ENCODE results near the gene CNOT4.

Gene CNOT4

GRCh38 chr7:135541029-135541428 lies 31.1 kb upstream of the CNOT4 start:
- Histone ChIP-seq H3K36me3 (replicated peaks in 1 of 2; ENCODE audit: control insufficient read depth in 2 of 2, insufficient read depth in 2 of 2, low read length in 2 of 2) (no peaks in the 10 kb centered on the region), H2AFZ (ENCODE audit: low read length) (no peak overlapping the region), H2BK5ac (ENCODE audit: low read length) (no peak overlapping the region), H2BK12ac (ENCODE audit: low read length) (no peak overlapping the region), H3K4me1 (ENCODE audit: control insufficient read depth in 2 of 2, insufficient read depth in 1 of 2, low read depth in 1 of 2, low read length in 2 of 2) (peaks cover 0 to 3% of the 10 kb centered on the region in 2 donors), H3K9ac (ENCODE audit: low read depth, low read length, poor library complexity) (no peak overlapping the region), H3K27me3 (ENCODE audit: control insufficient read depth in 3 of 3, insufficient read depth in 3 of 3, low read depth in 1 of 3, low read length in 3 of 3) (no peaks in the 10 kb centered on the region), H4K91ac (ENCODE audit: low read depth, low read length, poor library complexity) (no peak overlapping the region), H3K14ac (ENCODE audit: low read length) (no peak overlapping the region), H2AK5ac (ENCODE audit: low read depth, low read length) (no peak overlapping the region), H3K23ac (ENCODE audit: low read depth, low read length, poor library complexity) (no peak overlapping the region), H3K18ac (ENCODE audit: low read length) (no peak overlapping the region), H2BK120ac (ENCODE audit: low read depth, low read length) (no peak overlapping the region), H3K4ac (ENCODE audit: low read length) (no peak overlapping the region), H3K27ac (replicated peaks; ENCODE audit: low read length) (no peak overlapping the region), H4K8ac (ENCODE audit: low read depth, low read length) (no peak overlapping the region), H2BK15ac (ENCODE audit: low read length) (no peak overlapping the region), H3K4me2 (ENCODE audit: insufficient read depth, low read length, poor library complexity, severe bottlenecking) (no peak overlapping the region), H3K4me3 (ENCODE audit: low read length in 2 of 2) (no peak overlapping the region), H3K9me3 (replicated peaks in 1 of 2; ENCODE audit: control insufficient read depth in 2 of 2, insufficient read depth in 1 of 2, low read depth in 1 of 2, low read length in 2 of 2) (peaks cover 0 to 2% of the 10 kb centered on the region in 2 donors), H3K79me1 (ENCODE audit: low read depth, low read length) (no peaks in the 10 kb centered on the region)
- no peak for DNase-seq (ENCODE audit: low spot score)
- WGBS, 2 donors (ENCODE audit: extremely low coverage in 2 of 2, insufficient read length in 2 of 2, insufficient replicate concordance in 1 of 2), result no CpG with 5 or more reads among the region's 6 CpGs

GRCh38 chr7:135539629-135540028 lies 29.7 kb upstream of the CNOT4 start:
- H3K18ac ChIP-seq (ENCODE audit: low read length), result no peak overlapping the region
- no peak overlapping the region for H2BK5ac ChIP-seq (ENCODE audit: low read length)
- no peaks in the 10 kb centered on the region for H3K36me3 ChIP-seq (replicated peaks in 1 of 2; ENCODE audit: control insufficient read depth in 2 of 2, insufficient read depth in 2 of 2, low read length in 2 of 2)
- H3K27ac ChIP-seq (replicated peaks; ENCODE audit: low read length), result no peak overlapping the region
- no peak overlapping the region for H2BK15ac ChIP-seq (ENCODE audit: low read length)
- H3K4me3 ChIP-seq (ENCODE audit: low read length in 2 of 2), result no peak overlapping the region
- no peak overlapping the region for H2AK5ac ChIP-seq (ENCODE audit: low read depth, low read length)
- peaks cover 0 to 2% of the 10 kb centered on the region in 2 donors for H3K9me3 ChIP-seq (replicated peaks in 1 of 2; ENCODE audit: control insufficient read depth in 2 of 2, insufficient read depth in 1 of 2, low read depth in 1 of 2, low read length in 2 of 2)
- H3K4me2 ChIP-seq (ENCODE audit: insufficient read depth, low read length, poor library complexity, severe bottlenecking), result no peak overlapping the region
- no CpG with 5 or more reads among the region's 2 CpGs for WGBS, 2 donors (ENCODE audit: extremely low coverage in 2 of 2, insufficient read length in 2 of 2, insufficient replicate concordance in 1 of 2)
- no peak overlapping the region for H3K14ac ChIP-seq (ENCODE audit: low read length)
- H3K9ac ChIP-seq (ENCODE audit: low read depth, low read length, poor library complexity), result no peak overlapping the region
- H3K23ac ChIP-seq (ENCODE audit: low read depth, low read length, poor library complexity), result no peak overlapping the region
- H2BK120ac ChIP-seq (ENCODE audit: low read depth, low read length), result no peak overlapping the region
- H4K8ac ChIP-seq (ENCODE audit: low read depth, low read length), result no peak overlapping the region
- H3K27me3 ChIP-seq (ENCODE audit: control insufficient read depth in 3 of 3, insufficient read depth in 3 of 3, low read depth in 1 of 3, low read length in 3 of 3), result no peaks in the 10 kb centered on the region
- H2AFZ ChIP-seq (ENCODE audit: low read length), result peak overlapping the region; percentile 67
- H4K91ac ChIP-seq (ENCODE audit: low read depth, low read length, poor library complexity), result no peak overlapping the region
- H3K4ac ChIP-seq (ENCODE audit: low read length), result no peak overlapping the region
- H3K79me1 ChIP-seq (ENCODE audit: low read depth, low read length), result no peaks in the 10 kb centered on the region
- peaks cover 0 to 3% of the 10 kb centered on the region in 2 donors for H3K4me1 ChIP-seq (ENCODE audit: control insufficient read depth in 2 of 2, insufficient read depth in 1 of 2, low read depth in 1 of 2, low read length in 2 of 2)
- DNase-seq (ENCODE audit: low spot score), result no peak
- H2BK12ac ChIP-seq (ENCODE audit: low read length), result no peak overlapping the region

- H3K27me3 ChIP-seq (ENCODE audit: control insufficient read depth in 3 of 3, insufficient read depth in 3 of 3, low read depth in 1 of 3, low read length in 3 of 3), result no peaks in the 10 kb centered on the region
- H2AK5ac ChIP-seq (ENCODE audit: low read depth, low read length), result no peak overlapping the region
- no peak overlapping the region for H3K4me2 ChIP-seq (ENCODE audit: insufficient read depth, low read length, poor library complexity, severe bottlenecking)
- H3K9me3 ChIP-seq (replicated peaks in 1 of 2; ENCODE audit: control insufficient read depth in 2 of 2, insufficient read depth in 1 of 2, low read depth in 1 of 2, low read length in 2 of 2), result peaks cover 0 to 2% of the 10 kb centered on the region in 2 donors
- H3K27ac ChIP-seq (replicated peaks; ENCODE audit: low read length), result no peak overlapping the region
- no peak overlapping the region for H2BK120ac ChIP-seq (ENCODE audit: low read depth, low read length)
- H3K4me3 ChIP-seq (ENCODE audit: low read length in 2 of 2), result no peak overlapping the region
- H3K79me1 ChIP-seq (ENCODE audit: low read depth, low read length), result no peaks in the 10 kb centered on the region
- H2BK5ac ChIP-seq (ENCODE audit: low read length), result no peak overlapping the region
- peak overlapping the region; percentile 60 for H2AFZ ChIP-seq (ENCODE audit: low read length)
- WGBS, 2 donors (ENCODE audit: extremely low coverage in 2 of 2, insufficient read length in 2 of 2, insufficient replicate concordance in 1 of 2), result no CpG with 5 or more reads among the region's 3 CpGs
- H3K36me3 ChIP-seq (replicated peaks in 1 of 2; ENCODE audit: control insufficient read depth in 2 of 2, insufficient read depth in 2 of 2, low read length in 2 of 2), result no peaks in the 10 kb centered on the region
- no peak overlapping the region for H3K4ac ChIP-seq (ENCODE audit: low read length)
- H3K18ac ChIP-seq (ENCODE audit: low read length), result no peak overlapping the region
- H4K91ac ChIP-seq (ENCODE audit: low read depth, low read length, poor library complexity), result no peak overlapping the region
- H3K4me1 ChIP-seq (ENCODE audit: control insufficient read depth in 2 of 2, insufficient read depth in 1 of 2, low read depth in 1 of 2, low read length in 2 of 2), result peaks cover 0 to 3% of the 10 kb centered on the region in 2 donors
- H4K8ac ChIP-seq (ENCODE audit: low read depth, low read length), result no peak overlapping the region
- H3K9ac ChIP-seq (ENCODE audit: low read depth, low read length, poor library complexity), result no peak overlapping the region
- no peak for DNase-seq (ENCODE audit: low spot score)
- H3K14ac ChIP-seq (ENCODE audit: low read length), result no peak overlapping the region
- H2BK12ac ChIP-seq (ENCODE audit: low read length), result no peak overlapping the region
- no peak overlapping the region for H3K23ac ChIP-seq (ENCODE audit: low read depth, low read length, poor library complexity)
- no peak overlapping the region for H2BK15ac ChIP-seq (ENCODE audit: low read length)
These were observed 28.5 kb upstream of the CNOT4 start for GRCh38 chr7:135538376-135538775.

GRCh38 chr7:135537905-135538304 lies 28.0 kb upstream of the CNOT4 start:
- Histone ChIP-seq H3K4me1 (ENCODE audit: control insufficient read depth in 2 of 2, insufficient read depth in 1 of 2, low read depth in 1 of 2, low read length in 2 of 2) (peaks cover 0 to 3% of the 10 kb centered on the region in 2 donors), H3K9me3 (replicated peaks in 1 of 2; ENCODE audit: control insufficient read depth in 2 of 2, insufficient read depth in 1 of 2, low read depth in 1 of 2, low read length in 2 of 2) (peaks cover 0 to under 1% of the 10 kb centered on the region in 2 donors), H4K8ac (ENCODE audit: low read depth, low read length) (no peak overlapping the region), H3K4me3 (ENCODE audit: low read length in 2 of 2) (no peak overlapping the region), H3K4ac (ENCODE audit: low read length) (no peak overlapping the region), H2BK12ac (ENCODE audit: low read length) (no peak overlapping the region), H3K14ac (ENCODE audit: low read length) (no peak overlapping the region), H3K4me2 (ENCODE audit: insufficient read depth, low read length, poor library complexity, severe bottlenecking) (no peak overlapping the region), H2BK5ac (ENCODE audit: low read length) (no peak overlapping the region), H2AFZ (ENCODE audit: low read length) (peak overlapping the region; percentile 60), H2BK120ac (ENCODE audit: low read depth, low read length) (no peak overlapping the region), H3K36me3 (replicated peaks in 1 of 2; ENCODE audit: control insufficient read depth in 2 of 2, insufficient read depth in 2 of 2, low read length in 2 of 2) (no peaks in the 10 kb centered on the region), H3K27ac (replicated peaks; ENCODE audit: low read length) (no peak overlapping the region), H2BK15ac (ENCODE audit: low read length) (no peak overlapping the region), H3K79me1 (ENCODE audit: low read depth, low read length) (no peaks in the 10 kb centered on the region), H2AK5ac (ENCODE audit: low read depth, low read length) (no peak overlapping the region), H3K18ac (ENCODE audit: low read length) (no peak overlapping the region), H3K9ac (ENCODE audit: low read depth, low read length, poor library complexity) (no peak overlapping the region), H3K27me3 (ENCODE audit: control insufficient read depth in 3 of 3, insufficient read depth in 3 of 3, low read depth in 1 of 3, low read length in 3 of 3) (no peaks in the 10 kb centered on the region), H3K23ac (ENCODE audit: low read depth, low read length, poor library complexity) (no peak overlapping the region), H4K91ac (ENCODE audit: low read depth, low read length, poor library complexity) (no peak overlapping the region)
- no peak for DNase-seq (ENCODE audit: low spot score)

All from neuronal stem cell (in vitro differentiated cells).